ENCODE results near the gene GKN1.

The GKN1 gene

DNA sequence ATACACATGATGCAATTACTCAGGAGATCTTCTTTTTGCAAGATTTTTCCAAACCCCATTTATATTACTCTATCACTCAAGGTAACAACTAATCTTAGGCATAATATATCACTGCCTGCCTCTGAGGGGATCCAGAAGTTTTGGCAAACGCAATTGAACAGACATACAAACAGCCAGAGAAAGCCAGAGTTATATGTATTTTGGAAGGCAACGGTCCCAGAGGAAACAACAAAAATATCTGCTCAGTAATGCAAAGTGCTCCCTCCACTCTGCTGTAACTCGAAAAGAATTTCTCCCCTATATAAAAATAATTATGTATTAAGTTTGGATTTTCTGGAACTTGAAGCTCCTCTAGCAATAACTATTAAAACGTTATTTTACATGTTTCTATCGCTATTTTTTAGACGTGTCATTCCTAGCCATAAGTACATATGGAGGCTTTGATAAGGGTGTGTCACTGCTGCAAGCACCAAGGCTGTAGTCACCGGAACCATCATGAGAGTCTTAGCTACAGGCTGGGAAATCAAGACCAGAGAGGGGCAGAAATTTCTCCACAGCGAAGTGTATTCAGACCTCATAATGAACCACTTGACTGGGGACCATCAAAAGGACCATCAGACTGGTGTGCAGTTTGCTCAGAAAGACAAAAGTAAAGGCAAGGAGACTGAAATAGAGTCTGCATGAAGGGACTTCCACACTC lies 3.7 kb upstream of the GKN1 start:
- TF ChIP-seq ZNF548 (tag by site-specific recombination; IDR thresholded peaks at IDR 0.05) (no peak), IKZF3 (tag by site-specific recombination; IDR thresholded peaks at IDR 0.05) (no peak), MEIS1 (CRISPR knock-in tag; IDR thresholded peaks at IDR 0.05; ENCODE audit: borderline replicate concordance) (no peak), ZBTB21 (tag by site-specific recombination; IDR thresholded peaks at IDR 0.05) (no peak), ZNF341 (tag by site-specific recombination; IDR thresholded peaks at IDR 0.05; ENCODE audit: low read depth) (no peak), ZNF433 (tag by site-specific recombination; IDR thresholded peaks at IDR 0.05; ENCODE audit: low read depth) (no peak), ZNF558 (tag by site-specific recombination; IDR thresholded peaks at IDR 0.05) (no peak), ZNF335 (tag by site-specific recombination; conservative IDR thresholded peaks at IDR 0.05) (no peak), ZNF670 (tag by site-specific recombination; IDR thresholded peaks at IDR 0.05; ENCODE audit: low read depth) (no peak)
- TF ChIP-seq, protein P1, sequence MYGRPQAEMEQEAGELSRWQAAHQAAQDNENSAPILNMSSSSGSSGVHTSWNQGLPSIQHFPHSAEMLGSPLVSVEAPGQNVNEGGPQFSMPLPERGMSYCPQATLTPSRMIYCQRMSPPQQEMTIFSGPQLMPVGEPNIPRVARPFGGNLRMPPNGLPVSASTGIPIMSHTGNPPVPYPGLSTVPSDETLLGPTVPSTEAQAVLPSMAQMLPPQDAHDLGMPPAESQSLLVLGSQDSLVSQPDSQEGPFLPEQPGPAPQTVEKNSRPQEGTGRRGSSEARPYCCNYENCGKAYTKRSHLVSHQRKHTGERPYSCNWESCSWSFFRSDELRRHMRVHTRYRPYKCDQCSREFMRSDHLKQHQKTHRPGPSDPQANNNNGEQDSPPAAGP (tag by site-specific recombination; IDR thresholded peaks at IDR 0.05): no peak
- POLR2A ChIA-PET: no interaction called here
- Histone ChIP-seq H3K4me3 (ENCODE audit: low read depth, low read length) (no peak overlapping the region), H3K36me3 (ENCODE audit: control insufficient read depth in 2 of 2, insufficient read depth in 1 of 2, low read length in 2 of 2) (no peaks in the 10 kb centered on the region), H3K4me1 (ENCODE audit: control insufficient read depth, insufficient read depth, low read length) (no peaks in the 10 kb centered on the region), H3K9me3 (ENCODE audit: control insufficient read depth, insufficient read depth, low read depth, low read length) (no peaks in the 10 kb centered on the region), H3K27ac (ENCODE audit: extremely low read depth, low read depth, low read length) (no peak overlapping the region)
- CTCF ChIA-PET: no interaction called here

DNA sequence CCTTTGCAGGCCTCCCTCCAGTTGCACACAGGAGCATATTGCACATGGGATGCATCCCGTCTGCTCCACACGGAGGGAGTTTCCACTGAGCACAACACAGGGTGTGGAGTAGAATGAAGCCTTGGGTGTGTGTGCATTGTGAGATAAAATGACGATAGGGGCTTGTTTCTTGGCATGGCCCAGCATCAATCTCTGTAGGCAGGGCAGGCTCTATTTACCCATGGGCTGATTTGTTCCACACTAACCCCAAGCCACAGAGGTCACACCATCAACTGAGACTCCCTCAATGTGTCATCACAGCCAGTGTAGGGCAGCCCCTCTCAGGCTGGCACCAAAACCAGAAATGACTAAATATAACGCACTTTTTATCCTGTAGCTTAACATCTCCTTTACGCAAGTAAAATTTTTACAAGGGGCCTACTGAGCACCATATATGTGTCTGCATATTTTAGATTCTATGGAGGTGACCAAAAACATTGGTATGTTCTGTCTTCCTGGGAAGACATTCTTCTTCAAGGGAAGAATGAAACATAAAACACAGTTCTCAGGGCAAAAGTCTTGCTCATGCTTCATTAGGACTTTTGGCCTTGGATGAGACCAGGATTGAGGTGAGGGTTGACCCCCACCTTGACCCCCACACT lies 2.7 kb upstream of the GKN1 start:
- TF ChIP-seq ZBTB8A (tag by site-specific recombination; IDR thresholded peaks at IDR 0.05) (no peak), ZNF426 (tag by site-specific recombination; IDR thresholded peaks at IDR 0.05) (no peak), ZFP69B (tag by site-specific recombination; IDR thresholded peaks at IDR 0.05) (no peak), GLIS1 (tag by site-specific recombination; IDR thresholded peaks at IDR 0.05) (no peak), SP7 (tag by site-specific recombination; IDR thresholded peaks at IDR 0.05) (no peak)
- TF ChIP-seq, protein P2, sequence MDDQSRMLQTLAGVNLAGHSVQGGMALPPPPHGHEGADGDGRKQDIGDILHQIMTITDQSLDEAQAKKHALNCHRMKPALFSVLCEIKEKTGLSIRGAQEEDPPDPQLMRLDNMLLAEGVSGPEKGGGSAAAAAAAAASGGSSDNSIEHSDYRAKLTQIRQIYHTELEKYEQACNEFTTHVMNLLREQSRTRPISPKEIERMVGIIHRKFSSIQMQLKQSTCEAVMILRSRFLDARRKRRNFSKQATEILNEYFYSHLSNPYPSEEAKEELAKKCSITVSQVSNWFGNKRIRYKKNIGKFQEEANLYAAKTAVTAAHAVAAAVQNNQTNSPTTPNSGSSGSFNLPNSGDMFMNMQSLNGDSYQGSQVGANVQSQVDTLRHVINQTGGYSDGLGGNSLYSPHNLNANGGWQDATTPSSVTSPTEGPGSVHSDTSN (CRISPR knock-in tag; IDR thresholded peaks at IDR 0.05): no peak
- TF ChIP-seq, protein P3, sequence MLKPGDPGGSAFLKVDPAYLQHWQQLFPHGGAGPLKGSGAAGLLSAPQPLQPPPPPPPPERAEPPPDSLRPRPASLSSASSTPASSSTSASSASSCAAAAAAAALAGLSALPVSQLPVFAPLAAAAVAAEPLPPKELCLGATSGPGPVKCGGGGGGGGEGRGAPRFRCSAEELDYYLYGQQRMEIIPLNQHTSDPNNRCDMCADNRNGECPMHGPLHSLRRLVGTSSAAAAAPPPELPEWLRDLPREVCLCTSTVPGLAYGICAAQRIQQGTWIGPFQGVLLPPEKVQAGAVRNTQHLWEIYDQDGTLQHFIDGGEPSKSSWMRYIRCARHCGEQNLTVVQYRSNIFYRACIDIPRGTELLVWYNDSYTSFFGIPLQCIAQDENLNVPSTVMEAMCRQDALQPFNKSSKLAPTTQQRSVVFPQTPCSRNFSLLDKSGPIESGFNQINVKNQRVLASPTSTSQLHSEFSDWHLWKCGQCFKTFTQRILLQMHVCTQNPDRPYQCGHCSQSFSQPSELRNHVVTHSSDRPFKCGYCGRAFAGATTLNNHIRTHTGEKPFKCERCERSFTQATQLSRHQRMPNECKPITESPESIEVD (tag by site-specific recombination; IDR thresholded peaks at IDR 0.05): no peak
- TF ChIP-seq, protein P4, sequence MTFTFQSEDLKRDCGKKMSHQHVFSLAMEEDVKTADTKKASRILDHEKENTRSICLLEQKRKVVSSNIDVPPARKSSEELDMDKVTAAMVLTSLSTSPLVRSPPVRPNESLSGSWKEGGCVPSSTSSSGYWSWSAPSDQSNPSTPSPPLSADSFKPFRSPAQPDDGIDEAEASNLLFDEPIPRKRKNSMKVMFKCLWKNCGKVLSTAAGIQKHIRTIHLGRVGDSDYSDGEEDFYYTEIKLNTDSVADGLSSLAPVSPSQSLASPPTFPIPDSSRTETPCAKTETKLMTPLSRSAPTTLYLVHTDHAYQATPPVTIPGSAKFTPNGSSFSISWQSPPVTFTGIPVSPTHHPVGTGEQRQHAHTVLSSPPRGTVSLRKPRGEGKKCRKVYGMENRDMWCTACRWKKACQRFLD (tag by site-specific recombination; IDR thresholded peaks at IDR 0.05): no peak
- TF ChIP-seq, protein P5, sequence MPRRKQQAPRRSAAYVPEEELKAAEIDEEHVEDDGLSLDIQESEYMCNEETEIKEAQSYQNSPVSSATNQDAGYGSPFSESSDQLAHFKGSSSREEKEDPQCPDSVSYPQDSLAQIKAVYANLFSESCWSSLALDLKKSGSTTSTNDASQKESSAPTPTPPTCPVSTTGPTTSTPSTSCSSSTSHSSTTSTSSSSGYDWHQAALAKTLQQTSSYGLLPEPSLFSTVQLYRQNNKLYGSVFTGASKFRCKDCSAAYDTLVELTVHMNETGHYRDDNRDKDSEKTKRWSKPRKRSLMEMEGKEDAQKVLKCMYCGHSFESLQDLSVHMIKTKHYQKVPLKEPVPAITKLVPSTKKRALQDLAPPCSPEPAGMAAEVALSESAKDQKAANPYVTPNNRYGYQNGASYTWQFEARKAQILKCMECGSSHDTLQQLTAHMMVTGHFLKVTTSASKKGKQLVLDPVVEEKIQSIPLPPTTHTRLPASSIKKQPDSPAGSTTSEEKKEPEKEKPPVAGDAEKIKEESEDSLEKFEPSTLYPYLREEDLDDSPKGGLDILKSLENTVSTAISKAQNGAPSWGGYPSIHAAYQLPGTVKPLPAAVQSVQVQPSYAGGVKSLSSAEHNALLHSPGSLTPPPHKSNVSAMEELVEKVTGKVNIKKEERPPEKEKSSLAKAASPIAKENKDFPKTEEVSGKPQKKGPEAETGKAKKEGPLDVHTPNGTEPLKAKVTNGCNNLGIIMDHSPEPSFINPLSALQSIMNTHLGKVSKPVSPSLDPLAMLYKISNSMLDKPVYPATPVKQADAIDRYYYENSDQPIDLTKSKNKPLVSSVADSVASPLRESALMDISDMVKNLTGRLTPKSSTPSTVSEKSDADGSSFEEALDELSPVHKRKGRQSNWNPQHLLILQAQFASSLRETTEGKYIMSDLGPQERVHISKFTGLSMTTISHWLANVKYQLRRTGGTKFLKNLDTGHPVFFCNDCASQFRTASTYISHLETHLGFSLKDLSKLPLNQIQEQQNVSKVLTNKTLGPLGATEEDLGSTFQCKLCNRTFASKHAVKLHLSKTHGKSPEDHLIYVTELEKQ (tag by site-specific recombination; IDR thresholded peaks at IDR 0.05; ENCODE audit: borderline replicate concordance): no peak
- no peak overlapping the region for H3K4me3 ChIP-seq (ENCODE audit: low read depth, low read length)
- no peaks in the 10 kb centered on the region for H3K9me3 ChIP-seq (ENCODE audit: control insufficient read depth, insufficient read depth, low read depth, low read length)
- POLR2A ChIA-PET: no interaction called here
- no peaks in the 10 kb centered on the region for H3K4me1 ChIP-seq (ENCODE audit: control insufficient read depth, insufficient read depth, low read length)
- H3K36me3 ChIP-seq (ENCODE audit: control insufficient read depth in 2 of 2, insufficient read depth in 1 of 2, low read length in 2 of 2): no peaks in the 10 kb centered on the region
- H3K27ac ChIP-seq (ENCODE audit: extremely low read depth, low read depth, low read length): no peak overlapping the region
- CTCF ChIA-PET: no interaction called here

All from HEK293 (cell line).